GM23338 (cell line): ENCODE measurements around the gene MYO9B. TPM values are rescaled to one million over a fixed set of nuclear protein-coding genes. Genes with fewer than 3 reads are reported as not detected.

Experiments used
- ATAC-seq: fragments of 200-7000 bp; cut with Tn5 transposase; 3 replicates; pipeline ENCODE4 v1.9.1; 2020
- DNase-seq: peaks from one replicate; pipeline ENCODE4 v3.0.0-alpha.2; 2015; ENCODE audit warnings: low spot score
- H2AFZ ChIP-seq: fragments of 200-600 bp; sonication (generic); 2 replicates; pipeline ENCODE4 v1.8.0; 2016; ENCODE audit warnings: antibody characterized with exemption, mild to moderate bottlenecking, moderate library complexity
- H3F3A ChIP-seq: fragments of 200-600 bp; sonication (generic); replicated peaks from 2 replicates; pipeline ENCODE4 v1.8.0; 2017; ENCODE audit warnings: antibody characterized with exemption, mixed run types, low read depth
- H3K27ac ChIP-seq: fragments of 200-600 bp; sonication (generic); 2 replicates; pipeline ENCODE4 v1.6.1; 2016; ENCODE audit warnings: low read depth
- H3K27me3 ChIP-seq: fragments of 200-600 bp; sonication (generic); 2 replicates; pipeline ENCODE4 v1.8.0; 2016; ENCODE audit warnings: mild to moderate bottlenecking, mixed run types, moderate library complexity; ENCODE audit not compliant: insufficient read depth
- H3K36me3 ChIP-seq: fragments of 200-600 bp; sonication (generic); 2 replicates; pipeline ENCODE4 v1.8.0; 2016; ENCODE audit warnings: mild to moderate bottlenecking; ENCODE audit not compliant: insufficient read depth
- H3K4me1 ChIP-seq: fragments of 200-600 bp; sonication (generic); 2 replicates; pipeline ENCODE4 v1.8.0; 2016; ENCODE audit warnings: mild to moderate bottlenecking, moderate library complexity; ENCODE audit not compliant: insufficient read depth
- H3K4me2 ChIP-seq: fragments of 200-600 bp; sonication (generic); 2 replicates; pipeline ENCODE4 v1.7.1; 2017; ENCODE audit warnings: mixed run types
- H3K4me3 ChIP-seq: fragments of 200-600 bp; sonication (generic); 2 replicates; pipeline ENCODE4 v1.6.1; 2016; ENCODE audit warnings: mixed run types
- H3K79me2 ChIP-seq: fragments of 200-600 bp; sonication (generic); replicated peaks from 2 replicates; pipeline ENCODE4 v1.8.0; 2017; ENCODE audit warnings: mild to moderate bottlenecking; ENCODE audit not compliant: insufficient read depth
- H3K9me2 ChIP-seq: fragments of 200-600 bp; sonication (generic); 2 replicates; pipeline ENCODE4 v1.8.0; 2017; ENCODE audit not compliant: insufficient read depth
- H4K20me1 ChIP-seq: fragments of 200-600 bp; sonication (generic); replicated peaks from 2 replicates; pipeline ENCODE4 v1.8.0; 2017; ENCODE audit warnings: mild to moderate bottlenecking; ENCODE audit not compliant: insufficient read depth
- H3K27ac Mint-ChIP-seq: 2 replicates; pipeline ENCODE4 v1.8.0; 2020; ENCODE audit warnings: inconsistent platforms, mild to moderate bottlenecking, moderate library complexity, mixed read lengths
- H3K27me3 Mint-ChIP-seq: 3 replicates; pipeline ENCODE4 v1.8.0; 2022; ENCODE audit warnings: low read depth, mild to moderate bottlenecking, moderate library complexity, mixed read lengths, inconsistent platforms; ENCODE audit not compliant: insufficient read depth, poor library complexity
- H3K36me3 Mint-ChIP-seq: 3 replicates; pipeline ENCODE4 v1.8.0; 2021; ENCODE audit warnings: low read depth, mild to moderate bottlenecking, inconsistent platforms, moderate library complexity, mixed read lengths
- H3K4me1 Mint-ChIP-seq: 3 replicates; pipeline ENCODE4 v1.8.0; 2020; ENCODE audit warnings: mild to moderate bottlenecking, inconsistent platforms, mixed read lengths
- H3K4me3 Mint-ChIP-seq: 3 replicates; pipeline ENCODE4 v1.8.0; 2021; ENCODE audit warnings: moderate library complexity, mild to moderate bottlenecking, inconsistent platforms, mixed read lengths
- H3K9me3 Mint-ChIP-seq: 3 replicates; pipeline ENCODE4 v1.8.0; 2020; ENCODE audit warnings: moderate library complexity, mild to moderate bottlenecking, inconsistent platforms, mixed read lengths
- CREB1 ChIP-seq: fragments of 250-450 bp; sonication (Bioruptor Pico); IDR thresholded peaks from 2 replicates; pipeline ENCODE4 v1.5.0; 2020; ENCODE audit warnings: low read depth, mild to moderate bottlenecking, moderate library complexity
- CTCF ChIP-seq, 2 experiments: fragments of 200-600 bp in 1 of 2; sonication (generic) in 1 of 2; conservative IDR thresholded peaks; 2 replicates each; pipeline versions ENCODE4 v1.5.1 to v1.6.1; 2016 to 2017; ENCODE audit warnings: antibody characterized with exemption in 2 of 2, low read depth in 2 of 2, mild to moderate bottlenecking in 2 of 2, moderate library complexity in 1 of 2
- ETS1 ChIP-seq: IDR thresholded peaks from 2 replicates; pipeline ENCODE4 v1.6.1; 2016; ENCODE audit warnings: antibody characterized with exemption
- EZH2 ChIP-seq: fragments of 200-600 bp; sonication (generic); IDR thresholded peaks from one replicate; pipeline ENCODE4 v1.8.0; 2017; ENCODE audit warnings: antibody characterized with exemption, mild to moderate bottlenecking, low read depth; ENCODE audit not compliant: unreplicated experiment
- EZH2phosphoT487 ChIP-seq: fragments of 200-600 bp; sonication (generic); IDR thresholded peaks from one replicate; pipeline ENCODE4 v1.8.1; 2018; ENCODE audit warnings: antibody characterized with exemption; ENCODE audit not compliant: unreplicated experiment
- JUNB ChIP-seq: IDR thresholded peaks from one replicate; pipeline ENCODE4 v1.6.1; 2016; ENCODE audit warnings: antibody characterized with exemption; ENCODE audit not compliant: unreplicated experiment
- NANOG ChIP-seq: IDR thresholded peaks from 2 replicates; pipeline ENCODE4 v1.6.1; 2016; ENCODE audit warnings: antibody characterized with exemption, borderline replicate concordance
- POLR2AphosphoS5 ChIP-seq: IDR thresholded peaks from 2 replicates; pipeline ENCODE4 v1.6.1; 2016; ENCODE audit warnings: antibody characterized with exemption, low read depth
- REST ChIP-seq: IDR thresholded peaks from one replicate; pipeline ENCODE4 v1.6.1; 2018; ENCODE audit warnings: antibody characterized with exemption; ENCODE audit not compliant: unreplicated experiment
- STAT1 ChIP-seq: IDR thresholded peaks from one replicate; pipeline ENCODE4 v1.6.1; 2016; ENCODE audit warnings: antibody characterized with exemption; ENCODE audit not compliant: unreplicated experiment
- ZNF331 ChIP-seq: fragments of 250-450 bp; sonication (Bioruptor Pico); IDR thresholded peaks from 2 replicates; pipeline ENCODE4 v1.5.0; 2020; ENCODE audit warnings: low read depth, mild to moderate bottlenecking, moderate library complexity
- polyA plus RNA-seq: library from polyadenylated mRNA; unstranded; fragments of >200 nt; fragmentation: Nextera tagmentation; extraction: Ambion mirVana; gene quantifications from 2 replicates; pipeline ENCODE4 v1.2.1, GENCODE V29; 2016
- total RNA-seq: library from RNA; depleted of rRNA; stranded (reverse); fragments of >200 nt; shearing (Covaris generic); gene quantifications from 2 replicates; pipeline ENCODE4 v1.2.3, GENCODE V29; 2014

Gene MYO9B
- total and polyA plus RNA-seq, 2 experiments from 2014 or later: 28.7 to 61.3 TPM

- TF ChIP-seq CTCF (conservative IDR thresholded peaks at IDR 0.05; ENCODE audit: low read depth in 2 of 2): no peak
Measured at GRCh38 chr19:17156947-17157302, 81.3 kb downstream of the MYO9B start (continued).

- Histone ChIP-seq H3K36me3 (peaks cover 24% of the 10 kb centered on the region), H4K20me1 (peaks cover 4% of the 10 kb centered on the region), H3K9me2 (no peaks in the 10 kb centered on the region), H3K27ac (no peak overlapping the region), H3K4me2 (no peak overlapping the region), H3F3A (peaks cover 10% of the 10 kb centered on the region; the same call in 1 of the 2 replicates), H3K4me3 (no peak overlapping the region), H3K79me2 (no peaks in the 10 kb centered on the region), H3K4me1 (peaks cover 8% of the 10 kb centered on the region), H3K27me3 (no peaks in the 10 kb centered on the region), H2AFZ (no peak overlapping the region)
- H3K9me3 Mint-ChIP-seq: peaks cover 11% of the 10 kb centered on the region; the same call in 2 of the 3 replicates
- peaks cover 17% of the 10 kb centered on the region for H3K4me1 Mint-ChIP-seq
- no peak for ATAC-seq
- H3K36me3 Mint-ChIP-seq: peaks cover 53% of the 10 kb centered on the region
- H3K27me3 Mint-ChIP-seq: peaks cover 8% of the 10 kb centered on the region
- no peak for DNase-seq
- no peak overlapping the region for H3K4me3 Mint-ChIP-seq
- no peak overlapping the region for H3K27ac Mint-ChIP-seq
- TF ChIP-seq STAT1 (no peak), JUNB (no peak), ZNF331 (CRISPR knock-in tag) (no peak), ETS1 (no peak), CTCF (conservative IDR thresholded peaks at IDR 0.05; ENCODE audit: low read depth in 2 of 2) (no peak), EZH2phosphoT487 (no peak), REST (no peak), POLR2AphosphoS5 (no peak), EZH2 (no peak), CREB1 (CRISPR knock-in tag) (no peak), NANOG (no peak)
Measured at GRCh38 chr19:17158584-17158983, 83.0 kb downstream of the MYO9B start.
